Endodermal cell (in vitro differentiated cells): ENCODE measurements around the gene RETREG1. TPM values are rescaled to one million over a fixed set of nuclear protein-coding genes. Genes with fewer than 3 reads are reported as not detected.

Experiments used
- DNase-seq: peaks from one replicate; pipeline ENCODE4 v3.0.0-alpha.2; 2017
- H3K27ac ChIP-seq: 2 replicates; pipeline ENCODE4 v1.5.1; 2013; ENCODE audit warnings: mild to moderate bottlenecking, low read depth, low read length, moderate library complexity
- H3K27me3 ChIP-seq: 2 replicates; pipeline ENCODE4 v1.6.1; 2013; ENCODE audit warnings: mild to moderate bottlenecking, low read length, moderate library complexity; ENCODE audit not compliant: insufficient read depth, control insufficient read depth, poor library complexity, severe bottlenecking
- H3K36me3 ChIP-seq: 2 replicates; pipeline ENCODE4 v1.7.0; 2013; ENCODE audit warnings: mild to moderate bottlenecking, low read length, moderate library complexity; ENCODE audit not compliant: control insufficient read depth, insufficient read depth
- H3K4me1 ChIP-seq: one replicate; pipeline ENCODE4 v1.7.0; 2013; ENCODE audit warnings: low read length; ENCODE audit not compliant: control insufficient read depth, insufficient read depth
- H3K4me3 ChIP-seq: 2 replicates; pipeline ENCODE4 v1.5.1; 2013; ENCODE audit warnings: mild to moderate bottlenecking, low read length, moderate library complexity
- H3K9ac ChIP-seq: 2 replicates; pipeline ENCODE4 v1.6.1; 2013; ENCODE audit warnings: mild to moderate bottlenecking, low read length, moderate library complexity; ENCODE audit not compliant: poor library complexity, severe bottlenecking; ENCODE audit errors: extremely low read depth
- H3K9me3 ChIP-seq: 2 replicates; pipeline ENCODE4 v1.6.1; 2013; ENCODE audit warnings: mild to moderate bottlenecking, low read length, moderate library complexity; ENCODE audit not compliant: control insufficient read depth
- H3K27ac Mint-ChIP-seq: 2 replicates; pipeline ENCODE4 v1.8.0; 2020; ENCODE audit warnings: mixed read lengths
- H3K27me3 Mint-ChIP-seq: 2 replicates; pipeline ENCODE4 v1.8.0; 2021; ENCODE audit warnings: mild to moderate bottlenecking, mixed read lengths; ENCODE audit not compliant: insufficient read depth
- H3K36me3 Mint-ChIP-seq: 2 replicates; pipeline ENCODE4 v1.8.0; 2020; ENCODE audit warnings: low read depth, mixed read lengths
- H3K4me1 Mint-ChIP-seq: 2 replicates; pipeline ENCODE4 v1.8.0; 2020; ENCODE audit warnings: mixed read lengths
- H3K4me3 Mint-ChIP-seq: 2 replicates; pipeline ENCODE4 v1.8.0; 2020; ENCODE audit warnings: mild to moderate bottlenecking, moderate library complexity, mixed read lengths
- H3K9me3 Mint-ChIP-seq: 2 replicates; pipeline ENCODE4 v1.8.0; 2020; ENCODE audit warnings: mild to moderate bottlenecking, mixed read lengths
- WGBS, 2 experiments: methylation state at CpG; one replicate each; pipeline versions ENCODE4 v1.1.5 to v1.1.7; 2013; ENCODE audit warnings: missing lambda C conversion rate in 2 of 2, mixed read lengths in 1 of 2; ENCODE audit not compliant: insufficient coverage in 1 of 2, insufficient read length in 1 of 2; 5-methylcytosine and 5-hydroxymethylcytosine counted together
- total RNA-seq, 2 donors: library from RNA; stranded (reverse); fragmentation: NEBNext Ultra II Directional in 1 of 2; extraction: Animal tissue kit (Norgen Biotek cat#: 25700) in 1 of 2; gene quantifications; 2 replicates in 1 of 2; 3 replicates in 1 of 2; pipeline ENCODE4 v1.2.1, GENCODE V29; 2021
- TF ChIP-seq, protein P1 (sequence below): fragments of 200-600 bp; sonication (generic); conservative IDR thresholded peaks from 2 replicates; pipeline ENCODE4 v1.5.0; 2021; ENCODE audit warnings: antibody characterized with exemption, mild to moderate bottlenecking

Gene RETREG1
- total RNA-seq, 2 donors from 2014 or later = 4.1 to 4.3 TPM

DNA sequence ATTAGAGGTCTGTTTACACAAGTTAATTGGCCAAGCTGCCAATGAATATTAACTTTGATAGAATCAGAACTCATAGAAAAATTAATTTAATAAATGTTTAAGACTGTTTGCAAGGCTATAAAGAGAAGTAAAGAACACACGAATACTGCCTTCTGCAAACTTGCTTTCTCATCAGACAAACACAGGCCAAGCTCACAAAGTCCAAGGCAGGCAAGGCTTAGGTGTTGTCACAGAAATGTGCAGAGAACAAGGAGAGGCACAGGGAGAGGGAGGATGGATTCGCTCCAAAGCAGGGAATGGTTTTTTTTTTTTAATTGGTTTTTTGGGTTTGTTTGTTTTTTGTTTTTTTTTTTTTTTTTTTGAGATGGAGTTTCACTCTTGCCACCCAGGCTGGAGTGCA is 43.4 kb downstream of the RETREG1 start:
- no peak overlapping the region for H3K27ac Mint-ChIP-seq
- H3K4me3 ChIP-seq = no peak overlapping the region
- no peaks in the 10 kb centered on the region for H3K4me1 ChIP-seq
- no peaks in the 10 kb centered on the region for H3K36me3 Mint-ChIP-seq
- WGBS, 2 experiments = 95% methylated on average over 2 of the region's 2 CpGs; no CpG with 5 or more reads in 1 of the 2 experiments
- H3K4me1 Mint-ChIP-seq = peaks cover 28% of the 10 kb centered on the region
- no peak overlapping the region for H3K4me3 Mint-ChIP-seq
- no peaks in the 10 kb centered on the region for H3K9me3 Mint-ChIP-seq
- H3K27me3 ChIP-seq = no peaks in the 10 kb centered on the region
- no peaks in the 10 kb centered on the region for H3K27me3 Mint-ChIP-seq
- TF ChIP-seq, protein P1, sequence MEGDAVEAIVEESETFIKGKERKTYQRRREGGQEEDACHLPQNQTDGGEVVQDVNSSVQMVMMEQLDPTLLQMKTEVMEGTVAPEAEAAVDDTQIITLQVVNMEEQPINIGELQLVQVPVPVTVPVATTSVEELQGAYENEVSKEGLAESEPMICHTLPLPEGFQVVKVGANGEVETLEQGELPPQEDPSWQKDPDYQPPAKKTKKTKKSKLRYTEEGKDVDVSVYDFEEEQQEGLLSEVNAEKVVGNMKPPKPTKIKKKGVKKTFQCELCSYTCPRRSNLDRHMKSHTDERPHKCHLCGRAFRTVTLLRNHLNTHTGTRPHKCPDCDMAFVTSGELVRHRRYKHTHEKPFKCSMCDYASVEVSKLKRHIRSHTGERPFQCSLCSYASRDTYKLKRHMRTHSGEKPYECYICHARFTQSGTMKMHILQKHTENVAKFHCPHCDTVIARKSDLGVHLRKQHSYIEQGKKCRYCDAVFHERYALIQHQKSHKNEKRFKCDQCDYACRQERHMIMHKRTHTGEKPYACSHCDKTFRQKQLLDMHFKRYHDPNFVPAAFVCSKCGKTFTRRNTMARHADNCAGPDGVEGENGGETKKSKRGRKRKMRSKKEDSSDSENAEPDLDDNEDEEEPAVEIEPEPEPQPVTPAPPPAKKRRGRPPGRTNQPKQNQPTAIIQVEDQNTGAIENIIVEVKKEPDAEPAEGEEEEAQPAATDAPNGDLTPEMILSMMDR = no peak
- H3K27ac ChIP-seq = no peak overlapping the region
- no peak for DNase-seq
- H3K9ac ChIP-seq = no peak overlapping the region
- no peaks in the 10 kb centered on the region for H3K9me3 ChIP-seq
- no peaks in the 10 kb centered on the region for H3K36me3 ChIP-seq

DNA sequence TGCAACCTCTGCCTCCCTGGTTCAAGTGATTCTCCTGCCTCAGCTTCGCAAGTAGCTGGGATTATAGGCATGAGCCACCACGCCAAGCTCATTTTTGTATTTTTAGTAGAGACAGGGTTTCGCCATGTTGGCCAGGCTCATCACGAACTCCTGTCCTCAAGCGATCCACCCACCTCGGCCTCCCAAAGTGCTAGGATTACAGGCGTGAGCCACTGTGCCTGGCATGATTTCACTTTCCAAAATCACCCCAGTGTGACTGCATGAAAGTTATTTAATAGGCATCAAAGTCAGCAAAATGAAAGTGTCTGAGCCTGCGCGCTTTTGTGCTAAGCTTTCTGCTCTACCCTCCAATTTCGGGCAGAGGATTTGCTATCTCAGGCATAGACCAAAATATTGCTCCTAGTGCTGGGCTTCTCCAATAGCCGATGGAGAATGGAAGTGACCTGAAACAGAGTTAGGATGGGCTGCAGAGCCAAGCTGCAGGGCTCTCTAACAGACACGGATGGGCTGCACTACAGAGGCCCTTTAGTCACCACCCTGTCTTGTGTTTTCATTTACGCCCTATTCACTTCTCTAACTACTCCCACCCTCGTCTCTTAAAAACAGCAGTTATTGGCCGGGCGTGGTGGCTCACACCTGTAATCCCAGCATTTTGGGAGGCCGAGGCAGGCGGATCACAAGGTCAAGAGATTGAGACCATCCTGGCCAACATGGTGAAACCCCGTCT is 44.3 kb downstream of the RETREG1 start:
- Mint-ChIP-seq H3K27ac (no peak overlapping the region), H3K4me3 (no peak overlapping the region), H3K4me1 (peaks cover 22% of the 10 kb centered on the region), H3K9me3 (no peaks in the 10 kb centered on the region), H3K27me3 (no peaks in the 10 kb centered on the region), H3K36me3 (no peaks in the 10 kb centered on the region)
- WGBS, 2 experiments = 87 to 94% methylated on average over 16 to 19 of the region's 19 CpGs
- Histone ChIP-seq H3K9me3 (no peaks in the 10 kb centered on the region), H3K4me1 (no peaks in the 10 kb centered on the region), H3K9ac (no peak overlapping the region), H3K27ac (no peak overlapping the region), H3K27me3 (no peaks in the 10 kb centered on the region), H3K4me3 (no peak overlapping the region), H3K36me3 (no peaks in the 10 kb centered on the region)
- DNase-seq = no peak
- TF ChIP-seq, protein P1 = no peak

GRCh38 chr5:16571016-16571415 is 45.8 kb downstream of the RETREG1 start:
- H3K4me1 Mint-ChIP-seq = peaks cover 16% of the 10 kb centered on the region
- no peak overlapping the region for H3K9ac ChIP-seq
- no peak overlapping the region for H3K4me3 ChIP-seq
- DNase-seq = no peak
- no peaks in the 10 kb centered on the region for H3K9me3 ChIP-seq
- 72 to 83% methylated on average over 3 to 4 of the region's 4 CpGs for WGBS, 2 experiments
- TF ChIP-seq, protein P1 = no peak
- H3K27ac ChIP-seq = no peak overlapping the region
- H3K4me3 Mint-ChIP-seq = no peak overlapping the region
- H3K36me3 ChIP-seq = no peaks in the 10 kb centered on the region
- H3K27me3 Mint-ChIP-seq = no peaks in the 10 kb centered on the region
- no peaks in the 10 kb centered on the region for H3K9me3 Mint-ChIP-seq
- H3K27ac Mint-ChIP-seq = no peak overlapping the region
- no peaks in the 10 kb centered on the region for H3K27me3 ChIP-seq
- H3K4me1 ChIP-seq = no peaks in the 10 kb centered on the region
- no peaks in the 10 kb centered on the region for H3K36me3 Mint-ChIP-seq
